HG03457 (cell line): Measurements from ENCODE around the gene CAMK1D.
"Not testable (repeated sequence)": the region's sequence is repeated elsewhere in the genome, so short reads cannot be mapped to it uniquely, and the experiment has no call there.

Source experiments
- ATAC-seq: cut with Tn5 transposase; IDR thresholded peaks from one replicate; pipeline ENCODE4 v1.9.1; 2021; ENCODE audit warnings: moderate number of reproducible peaks; ENCODE audit not compliant: unreplicated experiment

The CAMK1D gene

DNA sequence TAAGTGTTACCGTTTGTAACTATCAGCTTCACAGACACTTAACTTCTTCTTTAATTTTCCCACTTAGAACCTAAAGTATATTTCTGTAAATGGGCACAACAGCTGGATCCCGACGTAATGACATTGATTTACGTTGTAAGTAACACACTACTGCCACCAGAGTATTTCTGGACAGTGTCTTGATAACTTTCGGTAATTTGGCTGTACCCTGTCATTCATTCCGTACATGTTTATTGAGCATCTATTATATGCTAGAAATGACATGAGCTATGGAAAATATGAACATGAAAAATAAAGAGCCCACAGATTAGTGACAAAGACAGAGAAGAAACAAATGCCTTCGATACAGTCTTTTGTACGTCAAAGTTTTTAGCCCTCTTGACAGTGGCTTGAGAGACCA is 360.8 kb downstream of the CAMK1D start:
- ATAC-seq, result no peak

DNA sequence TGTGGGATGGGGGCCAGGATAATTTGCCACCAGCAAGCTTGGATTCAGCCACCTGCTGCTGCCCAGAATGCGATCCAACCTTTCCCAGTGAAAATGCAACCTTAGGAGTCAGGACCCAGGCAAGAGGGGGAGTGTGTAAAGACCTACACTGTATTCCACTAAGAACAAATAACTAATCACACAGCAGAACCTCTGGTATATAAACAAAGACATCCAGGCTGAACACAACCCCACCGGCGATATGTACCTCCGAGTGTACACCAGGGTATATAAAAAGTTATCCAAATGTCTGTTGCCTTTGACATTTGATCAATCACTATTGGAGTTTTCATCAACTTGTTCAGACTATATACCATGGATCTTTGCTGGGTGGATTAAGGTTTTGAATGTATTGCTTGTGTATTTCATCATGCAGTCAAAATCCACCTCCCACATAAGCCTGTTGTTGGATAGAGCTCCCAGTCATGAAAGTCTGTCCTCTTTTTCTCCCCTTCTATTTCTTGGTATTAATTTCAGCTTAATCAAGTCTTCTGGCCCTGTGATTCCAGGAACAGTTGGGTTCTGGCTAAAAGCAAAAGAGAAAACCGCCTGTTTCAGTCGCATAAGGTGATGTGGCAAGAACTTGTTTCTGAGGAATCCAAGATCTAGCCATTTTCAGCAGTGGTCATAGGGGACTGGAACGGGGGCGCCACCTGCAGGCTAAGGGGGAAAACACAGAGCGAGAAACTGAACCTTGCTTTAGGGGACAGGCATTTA is 361.4 kb downstream of the CAMK1D start:
- ATAC-seq, result no peak

DNA sequence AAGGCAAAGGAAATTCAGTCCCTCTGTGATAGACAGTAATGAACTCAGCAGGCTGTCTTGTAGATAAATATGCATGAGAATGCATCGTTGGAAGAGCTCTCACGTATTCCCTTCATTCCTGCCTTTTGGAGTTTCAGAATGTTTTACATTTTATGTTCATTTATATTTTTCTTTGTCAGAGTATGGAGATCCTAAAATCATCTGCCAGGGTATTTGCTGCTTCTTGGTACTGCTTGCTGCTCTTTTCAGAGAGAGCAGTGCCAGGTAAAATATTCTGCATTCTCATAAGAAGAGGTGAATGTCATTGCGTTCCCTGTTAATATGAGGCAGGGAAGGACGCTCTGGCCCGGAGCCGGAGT is 362.0 kb downstream of the CAMK1D start:
- ATAC-seq, result no peak

DNA sequence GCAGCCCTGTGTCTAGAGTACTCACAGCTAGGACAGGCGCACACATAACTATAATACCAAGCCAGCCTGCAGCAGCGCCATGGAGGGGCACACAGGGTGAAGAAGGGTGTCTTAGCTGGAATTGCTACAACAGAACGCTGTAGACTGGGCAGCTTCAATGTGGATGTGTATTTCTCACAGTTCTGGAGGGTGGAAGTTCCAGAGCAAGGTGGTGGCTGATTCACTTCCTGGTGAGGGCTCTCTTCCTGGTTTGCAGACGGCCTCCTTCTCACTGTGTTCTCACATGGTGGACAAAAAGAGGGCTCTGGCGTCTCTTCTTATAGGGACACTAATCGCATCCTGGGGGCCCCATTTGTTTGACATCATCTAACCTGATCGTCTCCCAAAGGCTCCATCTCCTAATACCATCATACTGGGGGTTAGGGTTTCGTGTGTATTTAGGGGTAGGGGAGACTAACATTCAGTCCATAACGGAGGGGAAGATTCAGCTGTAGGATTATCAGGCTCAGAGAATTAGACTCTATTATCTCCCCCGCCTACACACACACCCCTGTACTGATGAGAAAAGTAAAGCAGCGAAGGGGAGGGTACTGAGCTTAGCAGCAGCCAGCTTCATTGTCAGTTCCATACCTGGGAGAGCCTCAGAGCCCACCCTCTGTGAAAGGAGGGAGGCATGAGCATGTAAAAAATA is 363.1 kb downstream of the CAMK1D start:
- ATAC-seq, result no peak

DNA sequence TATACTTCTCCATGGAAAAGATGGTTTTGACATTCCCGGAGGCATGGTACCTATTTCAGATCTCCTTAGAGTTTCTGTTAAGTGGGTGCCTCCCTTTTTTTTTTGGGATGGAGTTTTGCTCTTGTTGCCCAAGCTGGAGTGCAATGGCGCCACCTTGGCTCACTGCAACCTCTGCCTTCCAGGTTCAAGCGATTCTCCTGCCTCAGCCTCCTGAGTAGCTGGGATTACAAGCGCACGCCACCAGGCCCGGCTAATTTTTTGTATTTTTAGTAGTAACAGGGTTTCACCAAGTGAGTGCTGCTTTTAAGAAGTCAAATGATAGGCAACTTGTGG is 363.6 kb downstream of the CAMK1D start:
- not testable (repeated sequence) for ATAC-seq

DNA sequence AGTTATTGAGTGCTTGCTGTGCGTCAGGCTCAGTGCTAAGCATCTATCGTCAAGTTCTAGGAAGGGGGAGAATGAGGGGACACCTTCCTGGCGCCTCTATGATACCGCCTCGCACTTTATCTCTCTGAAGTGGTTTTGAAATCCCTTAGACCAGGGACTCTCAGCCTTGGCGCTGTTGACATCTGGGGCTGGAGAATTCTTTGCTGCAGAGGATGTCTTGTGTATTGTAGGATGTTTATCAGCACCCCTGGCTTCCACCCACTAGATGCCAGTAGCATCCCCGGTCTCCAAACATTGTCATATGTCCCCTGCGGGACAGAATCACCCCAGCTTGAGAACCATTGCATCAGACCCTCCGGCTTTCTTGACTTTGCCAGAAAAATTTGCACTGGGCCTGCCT is 366.7 kb downstream of the CAMK1D start:
- no peak for ATAC-seq

DNA sequence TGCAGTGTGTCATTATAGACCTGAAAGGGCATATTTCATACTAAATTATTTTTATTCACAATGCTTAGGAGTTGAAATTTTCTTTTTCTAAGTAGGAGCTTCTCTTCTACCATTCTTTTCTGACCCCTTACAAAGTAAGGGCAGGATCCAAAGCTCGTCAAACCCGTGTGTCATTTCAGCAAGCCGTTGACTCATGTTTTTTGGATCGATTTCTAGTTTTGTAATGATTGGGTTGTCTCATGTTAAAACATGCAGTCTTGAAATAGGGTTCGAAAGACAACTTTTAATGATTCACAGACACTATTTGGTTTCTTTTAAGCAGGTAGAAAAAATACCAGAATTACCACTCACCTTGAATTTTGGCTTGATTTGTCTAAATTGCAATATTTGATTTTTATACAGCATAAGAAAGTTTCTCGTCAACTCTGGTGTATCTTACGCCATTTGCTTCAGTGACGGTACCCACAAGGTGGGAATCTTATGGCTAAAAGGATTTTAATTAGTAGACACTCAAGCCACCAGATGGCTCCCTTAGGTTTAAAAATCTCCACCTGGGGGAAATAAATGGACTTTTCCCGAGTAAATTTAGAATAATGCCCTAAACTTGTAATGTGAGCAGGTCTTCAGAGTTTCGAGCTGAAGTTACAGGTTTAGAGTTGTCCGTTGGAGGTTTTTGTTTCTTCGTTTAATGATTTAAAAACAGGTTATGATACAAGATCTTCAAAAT is 368.8 kb downstream of the CAMK1D start:
- no peak for ATAC-seq

DNA sequence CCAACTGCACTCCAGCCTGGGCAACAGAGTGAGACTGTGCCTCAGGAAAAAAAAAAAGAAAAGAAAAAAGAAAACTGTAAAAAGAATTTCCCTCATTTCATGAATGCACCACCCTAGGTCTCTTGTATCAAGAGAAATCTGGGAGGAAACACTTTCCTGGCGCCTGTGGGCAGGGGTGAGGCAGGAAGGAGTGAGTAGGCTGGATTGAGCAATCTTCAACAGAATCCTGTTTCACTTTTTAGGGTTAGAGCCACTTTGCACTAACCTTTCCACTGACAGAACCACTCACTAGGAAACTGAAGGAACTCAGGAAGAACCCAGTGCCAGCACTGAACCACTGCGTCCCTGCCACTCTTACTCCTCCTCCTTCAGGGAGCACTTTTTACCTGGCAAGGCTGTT is 370.0 kb downstream of the CAMK1D start:
- ATAC-seq, result no peak

DNA sequence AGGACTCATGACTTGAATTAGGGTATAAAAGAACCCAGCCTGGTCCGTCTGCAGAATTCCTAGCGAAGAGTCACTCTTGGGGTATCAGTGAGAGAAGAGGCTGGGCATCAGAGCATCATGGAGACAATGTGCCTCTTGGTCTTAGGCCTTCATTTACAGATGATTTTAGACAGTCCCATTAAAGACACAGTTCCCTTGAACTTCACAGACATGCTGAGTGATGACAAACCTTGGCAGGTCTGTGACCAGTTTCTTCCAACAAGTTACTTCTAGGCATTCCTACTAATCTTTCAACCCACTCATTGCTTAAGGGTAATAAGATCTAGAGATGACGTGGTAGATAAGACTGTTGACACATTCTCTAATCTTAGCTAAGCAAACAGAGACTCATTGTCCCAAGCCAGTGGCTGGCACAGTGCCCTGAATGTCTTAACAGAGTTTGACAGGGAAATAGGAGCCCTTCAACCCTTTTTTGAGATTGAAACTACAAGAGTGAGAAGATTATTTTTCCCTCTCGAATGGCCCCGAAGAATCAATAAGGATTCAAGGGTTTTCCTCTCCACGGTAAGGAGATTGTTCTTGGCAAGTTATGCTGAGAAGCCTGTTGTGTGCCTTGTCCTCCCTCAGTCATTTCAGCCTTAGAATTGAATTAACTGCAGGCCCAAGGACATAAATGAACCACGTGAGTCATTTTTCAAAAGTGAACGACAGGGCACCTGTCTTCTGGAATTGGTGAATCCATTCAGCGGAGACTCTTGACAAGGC is 371.1 kb downstream of the CAMK1D start:
- ATAC-seq, result no peak

DNA sequence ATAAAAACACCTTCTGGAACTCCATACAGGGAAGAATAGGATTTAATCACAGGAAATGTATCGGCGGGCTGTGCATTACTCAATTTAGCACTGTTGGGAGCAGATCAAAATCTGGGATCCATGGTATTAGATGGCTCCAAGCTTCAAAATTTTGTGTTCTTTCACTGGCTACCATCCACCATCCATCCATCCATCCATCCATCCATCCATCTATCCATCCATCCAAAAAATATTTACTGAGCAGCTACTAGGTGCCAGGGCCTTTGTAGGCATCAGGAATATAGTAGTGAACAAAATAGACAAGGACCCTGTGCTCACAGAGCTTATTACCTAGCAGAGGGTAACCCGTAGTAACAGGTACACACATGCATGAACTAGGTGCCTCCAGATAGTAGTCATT is 372.0 kb downstream of the CAMK1D start:
- ATAC-seq, result no peak

DNA sequence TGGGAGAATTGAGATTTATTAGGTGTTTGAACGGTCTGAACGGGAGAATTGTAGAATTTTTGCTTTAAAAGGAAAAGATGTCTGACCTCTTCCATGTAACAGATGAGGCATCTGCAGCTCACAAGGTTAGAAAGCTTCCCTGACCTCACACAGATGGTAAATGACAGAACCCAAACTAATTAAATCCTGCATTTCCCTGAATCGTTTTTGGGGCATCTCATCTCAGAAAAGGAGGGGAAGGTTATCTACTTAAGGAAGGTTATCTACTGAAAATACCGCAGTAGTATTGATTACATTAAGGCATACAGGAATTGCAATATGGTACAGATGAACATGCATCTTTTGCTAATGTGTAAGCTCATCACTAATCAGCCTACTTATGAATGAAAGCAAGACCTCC is 373.9 kb downstream of the CAMK1D start:
- ATAC-seq, result no peak

DNA sequence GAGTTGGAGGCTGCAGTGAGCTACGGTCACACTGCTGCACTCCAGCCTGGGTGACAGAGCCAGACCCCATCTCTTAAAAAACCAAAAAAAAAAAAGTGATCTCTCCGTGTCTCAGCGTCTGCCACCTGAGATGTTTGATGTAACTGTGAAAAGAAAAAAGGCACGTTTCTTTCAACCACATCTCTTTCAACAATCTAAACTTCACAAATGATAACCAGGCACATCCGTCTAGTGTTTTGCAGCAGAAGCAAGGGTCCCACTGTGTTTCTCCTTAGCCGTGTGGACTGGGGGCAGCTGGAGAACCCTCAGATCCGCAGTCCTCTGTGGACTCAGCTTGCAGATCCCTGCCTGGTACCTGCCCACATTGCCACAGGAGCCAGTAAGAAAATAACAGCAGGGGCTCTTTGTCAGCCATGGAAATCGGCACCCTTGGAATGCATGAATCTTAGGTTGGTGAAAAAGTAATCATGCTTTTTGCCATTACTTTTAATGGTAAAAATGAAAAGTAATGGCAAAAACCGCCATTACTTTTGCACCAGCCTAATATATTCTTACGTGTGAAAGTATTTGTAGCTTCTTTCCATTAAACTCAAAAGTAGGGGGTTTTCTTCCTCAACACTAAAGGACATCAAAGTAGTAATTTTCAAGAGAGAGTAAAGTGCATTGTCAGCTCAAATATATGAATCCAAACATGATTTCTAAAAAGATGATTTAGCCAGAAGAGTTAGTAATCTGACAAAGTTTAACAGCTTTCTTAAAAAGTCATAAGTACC is 375.6 kb downstream of the CAMK1D start:
- ATAC-seq, result no peak

DNA sequence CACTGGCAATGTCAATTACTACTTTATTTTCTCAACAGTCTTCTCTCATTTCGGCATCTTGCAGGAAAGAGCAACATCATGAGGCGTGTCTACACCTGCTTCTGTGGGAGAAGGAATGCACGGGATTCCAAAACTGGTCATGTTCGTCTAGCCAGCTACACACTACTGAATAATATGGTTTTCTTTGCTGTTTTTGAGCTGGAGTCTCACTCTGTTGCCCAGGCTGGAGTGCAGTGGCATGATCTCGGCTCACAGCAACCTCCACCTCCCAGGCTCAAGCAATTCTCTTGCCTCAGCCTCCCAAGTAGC is 376.2 kb downstream of the CAMK1D start:
- ATAC-seq, result not testable (repeated sequence)

DNA sequence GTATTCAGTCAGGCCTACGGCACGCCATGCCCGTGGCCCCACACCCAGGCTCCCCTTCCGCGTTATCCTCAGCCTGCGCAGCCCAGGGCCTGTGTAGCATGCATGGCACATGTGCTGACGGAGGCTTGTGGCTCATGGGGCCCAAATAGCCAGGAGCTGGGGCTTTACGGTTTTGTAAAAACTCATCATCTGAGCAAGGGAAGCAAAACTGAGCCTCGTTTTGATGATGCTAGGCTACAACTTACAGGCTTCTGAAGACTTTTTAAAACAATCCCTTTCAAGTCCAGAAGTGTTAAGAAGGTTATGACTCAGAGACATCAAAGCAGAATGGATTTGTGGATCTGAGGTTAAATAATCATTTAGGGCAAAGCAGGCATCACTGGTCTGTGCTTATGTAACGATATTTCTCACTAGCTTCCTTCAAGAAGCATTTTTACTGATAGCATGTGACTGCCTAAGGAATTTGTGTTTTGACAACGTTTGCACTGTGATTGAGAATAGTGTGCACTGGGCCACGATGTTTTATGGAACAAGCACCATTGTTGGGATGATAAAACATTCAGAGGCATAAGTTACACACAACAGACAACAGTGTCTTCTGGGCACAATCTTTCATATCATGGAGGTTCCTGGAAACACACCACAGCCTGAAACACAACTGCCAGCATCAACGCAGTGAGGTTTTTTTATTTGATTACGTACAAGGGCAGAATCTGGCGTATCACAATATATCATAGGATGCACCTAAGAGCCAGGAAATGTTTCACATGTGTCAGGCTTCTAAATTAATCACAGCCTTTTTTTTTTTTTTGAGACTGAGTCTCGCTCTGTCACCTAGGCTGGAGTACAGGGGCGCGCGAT is 377.9 kb downstream of the CAMK1D start:
- ATAC-seq, result no peak

DNA sequence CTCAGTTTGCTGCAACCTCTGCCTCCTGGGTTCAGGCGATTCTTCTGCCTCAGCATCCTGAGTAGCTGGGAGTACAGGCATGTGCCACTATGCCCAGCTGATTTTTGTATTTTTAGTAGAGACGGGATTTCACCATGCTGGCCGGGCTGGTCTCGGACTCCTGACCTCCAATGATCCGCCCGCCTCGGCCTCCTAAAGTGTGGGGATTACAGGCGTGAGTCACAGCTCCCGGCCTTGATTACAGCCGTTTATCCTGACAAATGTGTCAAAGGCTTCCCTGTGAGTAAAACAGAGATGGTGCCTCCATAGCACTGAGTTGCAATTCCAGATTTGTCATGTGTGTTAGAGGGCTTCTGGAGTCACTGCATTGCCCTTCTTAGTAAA is 378.5 kb downstream of the CAMK1D start:
- no peak for ATAC-seq

DNA sequence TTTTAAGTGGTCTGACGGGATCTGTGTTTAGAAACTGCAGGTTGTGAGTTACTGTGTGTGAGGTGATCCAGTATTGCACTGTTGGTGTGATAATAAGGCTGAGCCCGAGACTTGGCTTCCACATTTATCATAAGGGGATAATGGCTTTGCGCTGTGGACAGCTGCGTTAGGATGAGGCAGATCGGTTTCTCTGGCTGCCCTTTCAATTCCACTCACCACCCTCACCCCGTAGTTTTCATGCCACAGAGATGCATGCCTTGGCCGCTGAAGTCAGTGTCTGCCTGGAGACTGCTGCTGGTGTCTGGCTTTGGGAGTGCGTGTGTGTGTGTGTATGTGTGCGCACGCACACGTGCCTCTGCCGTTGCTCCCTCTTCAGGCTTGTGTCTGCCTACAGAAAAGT is 379.1 kb downstream of the CAMK1D start:
- ATAC-seq, result no peak

DNA sequence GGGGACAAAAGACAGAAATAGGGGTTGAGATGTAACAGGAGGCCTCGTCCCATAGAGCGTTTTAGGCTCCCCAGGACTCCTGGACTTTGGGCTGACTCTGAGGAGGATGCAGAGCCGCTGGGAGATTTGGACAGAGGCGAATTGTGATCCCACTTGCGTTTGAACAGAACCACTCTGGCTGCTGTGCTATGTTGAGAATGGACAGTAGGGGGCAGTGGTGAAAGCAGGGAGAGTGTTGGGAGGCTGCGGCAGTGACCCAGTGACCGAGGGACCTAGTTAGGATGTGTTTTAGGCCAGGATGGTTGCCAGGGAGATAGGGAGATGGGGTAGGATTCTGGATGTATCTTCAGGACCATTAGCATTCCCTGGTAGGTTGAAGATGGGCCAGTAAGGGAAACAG is 380.5 kb downstream of the CAMK1D start:
- no peak for ATAC-seq

DNA sequence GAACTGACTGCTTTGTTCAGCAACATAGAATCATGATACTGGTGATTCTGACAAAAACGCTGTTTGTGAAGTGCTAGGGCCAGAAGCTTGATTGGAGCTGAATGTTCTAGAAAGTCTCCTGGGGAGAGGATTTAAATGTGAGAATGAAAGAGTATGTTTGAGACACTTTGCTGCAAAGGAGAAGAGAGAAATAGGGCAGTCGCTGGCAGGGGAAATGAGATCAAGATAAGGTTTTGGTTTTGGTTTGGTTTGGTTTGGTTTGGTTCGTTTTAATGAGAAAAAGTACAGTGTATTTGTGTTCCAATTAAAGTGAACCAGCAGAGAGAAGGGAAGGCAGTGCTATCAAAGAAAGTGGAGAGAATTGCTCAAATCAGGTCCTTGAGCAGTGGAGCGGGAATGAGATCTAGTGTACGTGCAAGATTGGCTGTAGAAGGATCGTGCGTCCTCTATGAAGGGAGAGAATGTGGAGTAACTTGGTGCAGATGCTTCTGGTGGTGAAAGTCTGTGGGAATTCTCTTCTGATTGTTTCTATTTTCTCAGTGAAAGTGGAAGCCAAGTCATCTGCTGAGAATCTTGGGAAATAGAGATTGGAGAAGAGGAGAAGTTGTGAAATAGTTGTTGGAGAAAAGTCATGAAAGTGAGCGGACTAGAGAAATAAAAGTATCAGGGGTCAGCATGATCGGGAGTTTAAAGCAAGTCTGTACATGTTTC is 381.6 kb downstream of the CAMK1D start:
- ATAC-seq, result no peak

DNA sequence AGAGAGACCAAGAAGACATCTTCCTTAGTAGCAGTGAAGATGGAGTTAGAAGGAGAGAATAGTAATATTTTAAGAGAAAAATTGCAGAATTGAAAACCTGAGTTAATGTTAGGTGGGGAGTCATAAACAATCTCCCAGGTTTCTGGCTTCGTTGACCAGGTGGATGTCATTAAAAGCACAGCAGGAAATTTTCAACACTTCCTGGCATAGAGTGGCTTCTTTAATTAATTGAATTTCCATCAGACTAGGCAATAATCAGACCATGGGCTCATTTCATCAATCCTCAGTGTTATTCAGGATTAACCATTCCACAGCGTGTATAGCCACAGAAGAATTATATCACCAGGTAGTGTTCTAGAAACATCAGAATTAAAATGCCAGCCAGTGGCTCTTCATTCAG is 383.9 kb downstream of the CAMK1D start:
- no peak for ATAC-seq
